Stimulated activated naive CD8-positive, alpha-beta T cell treated with anti-CD3 and anti-CD28 coated beads, Interleukin-15, Interleukin-2, amounts not matched to agents 100 U/mL and 50 U/mL, for 24 hours (primary cell): Measurements from ENCODE around the gene ZNF683.
A peak's percentile ranks its signal among the peaks of the same experiment; 100 is the strongest.
"Not testable (repeated sequence)": the region's sequence is repeated elsewhere in the genome, so short reads cannot be mapped to it uniquely, and the experiment has no call there.

Source experiments
- ATAC-seq: fragments of 150-1000 bp; cut with Tn5 transposase; one replicate; pipeline ENCODE4 v1.10.0; 2021
- DNase-seq: peaks from one replicate; pipeline ENCODE4 v3.0.0; 2021

ZNF683 gene

GRCh38 chr1:26336477-26337205, 35.9 kb downstream of the ZNF683 start:
- ATAC-seq (peak; percentile 83), DNase-seq (peak; percentile 88)

GRCh38 chr1:26335774-26336476, 36.6 kb downstream of the ZNF683 start:
- ATAC-seq (no peak), DNase-seq (no peak)

- ATAC-seq = not testable (repeated sequence)
These were observed 39.2 kb downstream of the ZNF683 start for GRCh38 chr1:26333312-26333711.

GRCh38 chr1:26330276-26330675, 42.3 kb downstream of the ZNF683 start:
- ATAC-seq (no peak), DNase-seq (no peak)

More at GRCh38 chr1:26333312-26333711, 39.2 kb downstream of the ZNF683 start:
- DNase-seq = not testable (repeated sequence)

- not testable (repeated sequence) for DNase-seq, ATAC-seq
These were observed 43.2 kb downstream of the ZNF683 start for GRCh38 chr1:26329380-26329779.

GRCh38 chr1:26328597-26328996, 44.0 kb downstream of the ZNF683 start:
- no peak for ATAC-seq
- DNase-seq = no peak

GRCh38 chr1:26327956-26328362, 44.6 kb downstream of the ZNF683 start:
- DNase-seq = no peak
- no peak for ATAC-seq

GRCh38 chr1:26324550-26324949, 48.0 kb downstream of the ZNF683 start:
- DNase-seq (no peak), ATAC-seq (no peak)

GRCh38 chr1:26323382-26323781, 49.2 kb downstream of the ZNF683 start:
- DNase-seq (no peak), ATAC-seq (no peak)

- DNase-seq (no peak), ATAC-seq (no peak)
These were observed 50.6 kb downstream of the ZNF683 start for GRCh38 chr1:26322042-26322331.

- ATAC-seq (peak; percentile 71), DNase-seq (peak; percentile 98)
These were observed 51.1 kb downstream of the ZNF683 start for GRCh38 chr1:26321315-26322041.

GRCh38 chr1:26320896-26321295, 51.7 kb downstream of the ZNF683 start:
- ATAC-seq (no peak), DNase-seq (peak; percentile 29)

- peak; percentile 40 for ATAC-seq
- peak; percentile 76 for DNase-seq
These were observed 54.0 kb downstream of the ZNF683 start for GRCh38 chr1:26318338-26319064.

GRCh38 chr1:26317612-26318337, 54.8 kb downstream of the ZNF683 start, which contains the start of gene CD52:
TSS of gene CD52 (plus strand) at chr1:26317958. CDS start at chr1:26318018, 60 bp downstream.
- ATAC-seq (peak; percentile 63), DNase-seq (peak; percentile 75)

GRCh38 chr1:26317146-26317545, 55.4 kb downstream of the ZNF683 start:
- ATAC-seq (no peak), DNase-seq (no peak)

- no peak for DNase-seq
These were observed 56.4 kb downstream of the ZNF683 start for GRCh38 chr1:26315874-26316850.

GRCh38 chr1:26314501-26314900, 58.0 kb downstream of the ZNF683 start:
- DNase-seq = no peak
- no peak for ATAC-seq

More at GRCh38 chr1:26315874-26316850, 56.4 kb downstream of the ZNF683 start:
- ATAC-seq = no peak
